Measurements from ENCODE around the gene KIF9.

KIF9 gene

DNA sequence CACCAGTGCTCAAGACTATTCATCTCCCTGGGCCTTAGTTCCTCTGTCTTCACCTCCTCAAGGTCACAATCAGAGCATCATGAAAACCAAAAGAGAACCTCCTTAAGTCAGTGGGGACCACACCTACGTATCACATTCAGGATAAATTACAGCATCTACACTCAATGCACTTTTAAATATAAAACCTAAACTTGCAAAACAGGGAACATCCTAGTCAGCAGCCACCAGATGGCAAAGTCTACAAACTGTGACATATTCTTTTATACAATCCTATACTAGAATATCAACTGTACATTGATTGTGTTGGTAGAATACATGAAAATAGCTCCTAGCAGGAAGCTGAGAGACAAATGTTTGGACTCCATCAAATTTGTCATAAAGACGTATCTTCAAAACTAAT, 7.9 kb downstream of the KIF9 start:
- Histone ChIP-seq H3K4me3 (ENCODE audit: insufficient read depth, low read depth, low read length, poor library complexity, severe bottlenecking) (no peak overlapping the region), H3K27me3 (replicated peaks; ENCODE audit: control insufficient read depth, insufficient read depth, low read length, poor library complexity, severe bottlenecking) (no peaks in the 10 kb centered on the region), H3K9me3 (ENCODE audit: control insufficient read depth, low read length) (no peaks in the 10 kb centered on the region), H3K27ac (ENCODE audit: insufficient read depth, low read length, poor library complexity, severe bottlenecking) (no peak overlapping the region), H3K4me1 (ENCODE audit: control insufficient read depth, insufficient read depth, low read length, poor library complexity, severe bottlenecking) (no peaks in the 10 kb centered on the region), H3K36me3 (ENCODE audit: control insufficient read depth, insufficient read depth, low read length) (no peaks in the 10 kb centered on the region)
- no peak for DNase-seq

DNA sequence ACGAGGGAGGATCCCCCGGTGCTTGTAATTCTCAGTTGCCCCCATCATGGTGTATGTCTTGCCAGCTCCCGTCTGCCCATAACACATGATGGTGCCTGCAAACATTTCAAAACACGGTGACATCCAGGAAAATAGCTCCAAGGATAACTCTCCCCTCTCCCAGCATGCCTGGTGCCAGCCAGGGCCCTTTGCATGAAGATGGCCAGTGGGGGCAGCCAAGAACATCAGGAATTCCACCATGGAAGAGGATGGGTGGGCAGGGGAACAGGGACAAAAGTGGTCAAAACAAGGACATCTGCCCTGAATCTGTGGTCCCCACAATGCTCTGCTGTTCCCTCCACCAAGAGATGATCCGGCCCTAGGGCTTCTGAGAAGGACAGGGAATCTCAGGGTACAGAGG, 9.0 kb downstream of the KIF9 start:
- no peak overlapping the region for H3K4me3 ChIP-seq (ENCODE audit: insufficient read depth, low read depth, low read length, poor library complexity, severe bottlenecking)
- H3K36me3 ChIP-seq (ENCODE audit: control insufficient read depth, insufficient read depth, low read length) = no peaks in the 10 kb centered on the region
- no peaks in the 10 kb centered on the region for H3K9me3 ChIP-seq (ENCODE audit: control insufficient read depth, low read length)
- no peaks in the 10 kb centered on the region for H3K27me3 ChIP-seq (replicated peaks; ENCODE audit: control insufficient read depth, insufficient read depth, low read length, poor library complexity, severe bottlenecking)
- no peak for DNase-seq
- H3K27ac ChIP-seq (ENCODE audit: insufficient read depth, low read length, poor library complexity, severe bottlenecking) = no peak overlapping the region
- no peaks in the 10 kb centered on the region for H3K4me1 ChIP-seq (ENCODE audit: control insufficient read depth, insufficient read depth, low read length, poor library complexity, severe bottlenecking)

GRCh38 chr3:47270526-47270925, 12.1 kb downstream of the KIF9 start:
- no peak overlapping the region for H3K27ac ChIP-seq (ENCODE audit: insufficient read depth, low read length, poor library complexity, severe bottlenecking)
- no peaks in the 10 kb centered on the region for H3K36me3 ChIP-seq (ENCODE audit: control insufficient read depth, insufficient read depth, low read length)
- H3K27me3 ChIP-seq (replicated peaks; ENCODE audit: control insufficient read depth, insufficient read depth, low read length, poor library complexity, severe bottlenecking) = no peaks in the 10 kb centered on the region
- DNase-seq = no peak
- no peak overlapping the region for H3K4me3 ChIP-seq (ENCODE audit: insufficient read depth, low read depth, low read length, poor library complexity, severe bottlenecking)
- no peaks in the 10 kb centered on the region for H3K9me3 ChIP-seq (ENCODE audit: control insufficient read depth, low read length)
- H3K4me1 ChIP-seq (ENCODE audit: control insufficient read depth, insufficient read depth, low read length, poor library complexity, severe bottlenecking) = no peaks in the 10 kb centered on the region

GRCh38 chr3:47267490-47267824, 15.1 kb downstream of the KIF9 start:
- Histone ChIP-seq H3K27ac (ENCODE audit: insufficient read depth, low read length, poor library complexity, severe bottlenecking) (no peak overlapping the region), H3K9me3 (ENCODE audit: control insufficient read depth, low read length) (no peaks in the 10 kb centered on the region), H3K4me3 (ENCODE audit: insufficient read depth, low read depth, low read length, poor library complexity, severe bottlenecking) (no peak overlapping the region), H3K27me3 (replicated peaks; ENCODE audit: control insufficient read depth, insufficient read depth, low read length, poor library complexity, severe bottlenecking) (no peaks in the 10 kb centered on the region), H3K4me1 (ENCODE audit: control insufficient read depth, insufficient read depth, low read length, poor library complexity, severe bottlenecking) (no peaks in the 10 kb centered on the region), H3K36me3 (ENCODE audit: control insufficient read depth, insufficient read depth, low read length) (no peaks in the 10 kb centered on the region)
- DNase-seq = no peak

GRCh38 chr3:47266709-47267489, 15.7 kb downstream of the KIF9 start:
- H3K36me3 ChIP-seq (ENCODE audit: control insufficient read depth, insufficient read depth, low read length) = no peaks in the 10 kb centered on the region
- no peak overlapping the region for H3K4me3 ChIP-seq (ENCODE audit: insufficient read depth, low read depth, low read length, poor library complexity, severe bottlenecking)
- H3K4me1 ChIP-seq (ENCODE audit: control insufficient read depth, insufficient read depth, low read length, poor library complexity, severe bottlenecking) = no peaks in the 10 kb centered on the region
- no peak for DNase-seq
- no peak overlapping the region for H3K27ac ChIP-seq (ENCODE audit: insufficient read depth, low read length, poor library complexity, severe bottlenecking)
- no peaks in the 10 kb centered on the region for H3K27me3 ChIP-seq (replicated peaks; ENCODE audit: control insufficient read depth, insufficient read depth, low read length, poor library complexity, severe bottlenecking)
- H3K9me3 ChIP-seq (ENCODE audit: control insufficient read depth, low read length) = no peaks in the 10 kb centered on the region

GRCh38 chr3:47265725-47266428, 16.7 kb downstream of the KIF9 start:
- no peaks in the 10 kb centered on the region for H3K27me3 ChIP-seq (replicated peaks; ENCODE audit: control insufficient read depth, insufficient read depth, low read length, poor library complexity, severe bottlenecking)
- no peak overlapping the region for H3K4me3 ChIP-seq (ENCODE audit: insufficient read depth, low read depth, low read length, poor library complexity, severe bottlenecking)
- H3K9me3 ChIP-seq (ENCODE audit: control insufficient read depth, low read length) = no peaks in the 10 kb centered on the region
- H3K27ac ChIP-seq (ENCODE audit: insufficient read depth, low read length, poor library complexity, severe bottlenecking) = no peak overlapping the region
- DNase-seq = no peak
- H3K4me1 ChIP-seq (ENCODE audit: control insufficient read depth, insufficient read depth, low read length, poor library complexity, severe bottlenecking) = no peaks in the 10 kb centered on the region
- H3K36me3 ChIP-seq (ENCODE audit: control insufficient read depth, insufficient read depth, low read length) = no peaks in the 10 kb centered on the region

- H3K4me3 ChIP-seq (ENCODE audit: insufficient read depth, low read depth, low read length, poor library complexity, severe bottlenecking) = no peak overlapping the region
- H3K27ac ChIP-seq (ENCODE audit: insufficient read depth, low read length, poor library complexity, severe bottlenecking) = no peak overlapping the region
- no peaks in the 10 kb centered on the region for H3K27me3 ChIP-seq (replicated peaks; ENCODE audit: control insufficient read depth, insufficient read depth, low read length, poor library complexity, severe bottlenecking)
- H3K9me3 ChIP-seq (ENCODE audit: control insufficient read depth, low read length) = no peaks in the 10 kb centered on the region
- no peaks in the 10 kb centered on the region for H3K36me3 ChIP-seq (ENCODE audit: control insufficient read depth, insufficient read depth, low read length)
- H3K4me1 ChIP-seq (ENCODE audit: control insufficient read depth, insufficient read depth, low read length, poor library complexity, severe bottlenecking) = no peaks in the 10 kb centered on the region
- DNase-seq = no peak
These were observed 17.6 kb downstream of the KIF9 start for GRCh38 chr3:47265008-47265407.

- H3K4me3 ChIP-seq (ENCODE audit: insufficient read depth, low read depth, low read length, poor library complexity, severe bottlenecking) = no peak overlapping the region
- H3K4me1 ChIP-seq (ENCODE audit: control insufficient read depth, insufficient read depth, low read length, poor library complexity, severe bottlenecking) = no peaks in the 10 kb centered on the region
- no peak overlapping the region for H3K27ac ChIP-seq (ENCODE audit: insufficient read depth, low read length, poor library complexity, severe bottlenecking)
- no peaks in the 10 kb centered on the region for H3K36me3 ChIP-seq (ENCODE audit: control insufficient read depth, insufficient read depth, low read length)
- no peaks in the 10 kb centered on the region for H3K9me3 ChIP-seq (ENCODE audit: control insufficient read depth, low read length)
- H3K27me3 ChIP-seq (replicated peaks; ENCODE audit: control insufficient read depth, insufficient read depth, low read length, poor library complexity, severe bottlenecking) = no peaks in the 10 kb centered on the region
- DNase-seq = no peak
These were observed 21.3 kb downstream of the KIF9 start for GRCh38 chr3:47261301-47261700.

DNA sequence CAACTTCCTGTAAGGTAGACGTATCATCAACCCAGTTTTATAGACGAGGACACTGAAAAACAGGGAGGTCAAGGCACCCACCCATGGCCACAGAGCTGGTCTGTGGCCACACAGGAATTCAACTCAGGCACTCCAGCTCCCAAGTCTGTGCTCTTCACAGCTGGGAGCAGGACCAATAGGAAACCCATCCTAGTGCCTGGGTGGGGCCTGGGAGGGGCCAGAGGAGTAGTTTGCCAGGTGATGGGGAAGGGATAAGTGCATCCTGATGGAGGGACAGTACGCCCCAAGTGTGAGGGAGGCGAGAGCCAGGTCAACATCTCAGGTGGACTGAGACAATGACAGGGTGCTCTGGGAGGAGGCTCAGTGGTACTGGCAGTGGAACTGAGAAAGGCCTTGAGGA, 22.0 kb downstream of the KIF9 start:
- Histone ChIP-seq H3K4me3 (ENCODE audit: insufficient read depth, low read depth, low read length, poor library complexity, severe bottlenecking) (no peak overlapping the region), H3K9me3 (ENCODE audit: control insufficient read depth, low read length) (no peaks in the 10 kb centered on the region), H3K4me1 (ENCODE audit: control insufficient read depth, insufficient read depth, low read length, poor library complexity, severe bottlenecking) (no peaks in the 10 kb centered on the region), H3K27ac (ENCODE audit: insufficient read depth, low read length, poor library complexity, severe bottlenecking) (no peak overlapping the region), H3K27me3 (replicated peaks; ENCODE audit: control insufficient read depth, insufficient read depth, low read length, poor library complexity, severe bottlenecking) (no peaks in the 10 kb centered on the region), H3K36me3 (ENCODE audit: control insufficient read depth, insufficient read depth, low read length) (no peaks in the 10 kb centered on the region)
- no peak for DNase-seq

DNA sequence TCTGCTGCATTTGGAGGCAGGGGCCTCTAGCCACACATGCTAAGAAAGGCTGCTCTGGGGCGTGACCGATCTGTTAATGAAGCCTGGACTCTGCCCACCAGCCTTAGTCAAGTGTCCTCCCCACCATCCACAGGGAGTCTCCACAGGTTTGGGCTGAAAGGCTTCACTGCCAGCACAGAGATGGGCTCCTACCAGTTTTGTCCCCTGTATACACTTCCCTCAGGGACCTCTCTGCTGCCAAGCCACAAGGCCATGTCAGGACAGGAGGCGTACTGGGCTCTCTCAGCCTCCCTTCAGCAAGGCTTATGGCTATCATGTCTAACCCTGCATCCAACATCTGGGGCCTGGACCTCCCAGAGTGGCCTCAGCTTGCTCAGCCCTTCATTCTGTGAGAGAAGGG, 23.5 kb downstream of the KIF9 start:
- no peak overlapping the region for H3K4me3 ChIP-seq (ENCODE audit: insufficient read depth, low read depth, low read length, poor library complexity, severe bottlenecking)
- DNase-seq = no peak
- H3K27me3 ChIP-seq (replicated peaks; ENCODE audit: control insufficient read depth, insufficient read depth, low read length, poor library complexity, severe bottlenecking) = no peaks in the 10 kb centered on the region
- no peaks in the 10 kb centered on the region for H3K36me3 ChIP-seq (ENCODE audit: control insufficient read depth, insufficient read depth, low read length)
- no peaks in the 10 kb centered on the region for H3K4me1 ChIP-seq (ENCODE audit: control insufficient read depth, insufficient read depth, low read length, poor library complexity, severe bottlenecking)
- H3K27ac ChIP-seq (ENCODE audit: insufficient read depth, low read length, poor library complexity, severe bottlenecking) = no peak overlapping the region
- no peaks in the 10 kb centered on the region for H3K9me3 ChIP-seq (ENCODE audit: control insufficient read depth, low read length)

Measured in effector memory CD4-positive, alpha-beta T cell (primary cell).